ENCODE results near the gene ITGB8.

DNA sequence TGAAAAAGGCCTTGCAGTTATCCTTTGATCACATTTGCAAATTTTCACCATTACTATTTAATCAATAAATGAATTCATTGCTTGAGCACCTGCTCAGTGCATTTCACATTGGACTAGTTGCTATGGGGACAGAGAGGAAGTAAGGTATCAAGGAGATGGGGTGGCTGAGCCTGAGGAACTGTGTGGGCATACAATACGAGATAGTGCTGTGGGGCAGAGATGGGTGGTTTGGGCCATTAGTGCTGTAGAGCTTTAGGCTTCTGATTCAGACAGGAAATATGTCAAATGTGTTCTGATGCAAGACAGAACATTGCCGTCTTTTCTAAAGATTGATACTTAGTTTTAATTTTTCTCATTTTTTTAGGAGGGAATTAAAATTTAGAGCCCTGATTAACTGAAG is 13.2 kb downstream of the ITGB8 start:
- TF ChIP-seq POLR2A (IDR thresholded peaks at IDR 0.05) = no peak
- TF ChIP-seq, protein P1, sequence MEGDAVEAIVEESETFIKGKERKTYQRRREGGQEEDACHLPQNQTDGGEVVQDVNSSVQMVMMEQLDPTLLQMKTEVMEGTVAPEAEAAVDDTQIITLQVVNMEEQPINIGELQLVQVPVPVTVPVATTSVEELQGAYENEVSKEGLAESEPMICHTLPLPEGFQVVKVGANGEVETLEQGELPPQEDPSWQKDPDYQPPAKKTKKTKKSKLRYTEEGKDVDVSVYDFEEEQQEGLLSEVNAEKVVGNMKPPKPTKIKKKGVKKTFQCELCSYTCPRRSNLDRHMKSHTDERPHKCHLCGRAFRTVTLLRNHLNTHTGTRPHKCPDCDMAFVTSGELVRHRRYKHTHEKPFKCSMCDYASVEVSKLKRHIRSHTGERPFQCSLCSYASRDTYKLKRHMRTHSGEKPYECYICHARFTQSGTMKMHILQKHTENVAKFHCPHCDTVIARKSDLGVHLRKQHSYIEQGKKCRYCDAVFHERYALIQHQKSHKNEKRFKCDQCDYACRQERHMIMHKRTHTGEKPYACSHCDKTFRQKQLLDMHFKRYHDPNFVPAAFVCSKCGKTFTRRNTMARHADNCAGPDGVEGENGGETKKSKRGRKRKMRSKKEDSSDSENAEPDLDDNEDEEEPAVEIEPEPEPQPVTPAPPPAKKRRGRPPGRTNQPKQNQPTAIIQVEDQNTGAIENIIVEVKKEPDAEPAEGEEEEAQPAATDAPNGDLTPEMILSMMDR (IDR thresholded peaks at IDR 0.05) = no peak
